IMR-90 (cell line): ENCODE measurements around the gene JPH3. TPM values are rescaled to one million over a fixed set of nuclear protein-coding genes. Genes with fewer than 3 reads are reported as not detected.
A peak's percentile ranks its signal among the peaks of the same experiment; 100 is the strongest.

Experiments
- ATAC-seq: fragments of 200-7000 bp; cut with Tn5 transposase; 2 replicates; pipeline ENCODE4 v1.9.1; 2020; ENCODE audit warnings: low read depth, mild to moderate bottlenecking, moderate library complexity
- BruUV-seq: library from RNA; stranded (reverse); fragments of 400-500 nt; replicated peaks from 2 replicates; lab custom pipeline; 2021; lab: Mats Ljungman, UMichigan
- CTCF ChIA-PET: fragments of 300-600 bp; formaldehyde crosslinking; extraction: SDS; loops from one replicate; lab custom pipeline; 2021; ENCODE audit warnings: antibody characterized with exemption; lab: Yijun Ruan, JAX
- POLR2A ChIA-PET: fragments of 300-600 bp; sonication (Branson Sonifier 250); formaldehyde crosslinking; loops from one replicate; lab custom pipeline; 2022; ENCODE audit warnings: antibody characterized with exemption; ENCODE audit not compliant: unreplicated experiment; lab: Charles Lee
- DNase-seq: peaks from one replicate; pipeline ENCODE4 v3.0.0; 2013
- H2AFZ ChIP-seq: replicated peaks from 2 replicates; pipeline ENCODE3; 2013; ENCODE audit warnings: low read length, mild to moderate bottlenecking; ENCODE audit not compliant: poor library complexity
- H2AK5ac ChIP-seq: 2 replicates; pipeline ENCODE4 v1.6.1; 2013; ENCODE audit warnings: low read depth, low read length, inconsistent platforms
- H2AK9ac ChIP-seq: replicated peaks from 2 replicates; pipeline ENCODE3; 2013; ENCODE audit warnings: mild to moderate bottlenecking, low read depth, low read length, moderate library complexity; ENCODE audit not compliant: poor library complexity
- H2BK120ac ChIP-seq: 2 replicates; pipeline ENCODE4 v1.6.1; 2013; ENCODE audit warnings: low read depth, low read length, inconsistent platforms
- H2BK15ac ChIP-seq: 3 replicates; pipeline ENCODE4 v1.6.1; 2013; ENCODE audit warnings: low read depth, low read length, inconsistent platforms
- H2BK20ac ChIP-seq: 2 replicates; pipeline ENCODE4 v1.6.1; 2013; ENCODE audit warnings: low read depth, mild to moderate bottlenecking, inconsistent platforms, low read length, moderate library complexity
- H2BK5ac ChIP-seq: 2 replicates; pipeline ENCODE4 v1.6.1; 2013; ENCODE audit warnings: mild to moderate bottlenecking, low read depth, low read length, inconsistent platforms; ENCODE audit not compliant: poor library complexity, severe bottlenecking
- H3K14ac ChIP-seq: replicated peaks from 2 replicates; pipeline ENCODE4 v1.6.1; 2013; ENCODE audit warnings: low read depth, low read length, inconsistent platforms
- H3K18ac ChIP-seq: 2 replicates; pipeline ENCODE4 v1.6.1; 2013; ENCODE audit warnings: low read depth, low read length, control low read depth
- H3K23ac ChIP-seq: 2 replicates; pipeline ENCODE4 v1.6.1; 2013; ENCODE audit warnings: low read depth, low read length, inconsistent platforms
- H3K27ac ChIP-seq: 2 replicates; pipeline ENCODE4 v1.5.1; 2013; ENCODE audit warnings: mild to moderate bottlenecking, control low read depth, low read length; ENCODE audit not compliant: insufficient read depth
- H3K27me3 ChIP-seq: 2 replicates; pipeline ENCODE4 v1.6.1; 2013; ENCODE audit warnings: low read length; ENCODE audit not compliant: control insufficient read depth, insufficient read depth
- H3K36me3 ChIP-seq: 2 replicates; pipeline ENCODE4 v1.6.1; 2013; ENCODE audit warnings: low read length, mixed read lengths; ENCODE audit not compliant: control insufficient read depth, insufficient read depth
- H3K4ac ChIP-seq: 2 replicates; pipeline ENCODE4 v1.6.1; 2013; ENCODE audit warnings: low read depth, low read length, inconsistent platforms
- H3K4me1 ChIP-seq: 2 replicates; pipeline ENCODE4 v1.6.1; 2013; ENCODE audit warnings: low read length, mixed read lengths; ENCODE audit not compliant: control insufficient read depth, insufficient read depth
- H3K4me2 ChIP-seq: 2 replicates; pipeline ENCODE4 v1.6.1; 2013; ENCODE audit warnings: low read depth, mild to moderate bottlenecking, control low read depth, low read length, moderate library complexity
- H3K4me3 ChIP-seq: 2 replicates; pipeline ENCODE4 v1.5.1; 2013; ENCODE audit warnings: low read depth, mild to moderate bottlenecking, control low read depth, low read length, moderate library complexity; ENCODE audit not compliant: insufficient read depth
- H3K56ac ChIP-seq: 2 replicates; pipeline ENCODE4 v1.6.1; 2013; ENCODE audit warnings: low read length, inconsistent platforms; ENCODE audit not compliant: insufficient read depth; ENCODE audit errors: extremely low read depth
- H3K79me1 ChIP-seq, 2 experiments: 2 replicates each; pipeline ENCODE4 v1.6.1; 2013; ENCODE audit warnings: low read length in 2 of 2, inconsistent platforms in 1 of 2, low read depth in 1 of 2
- H3K9ac ChIP-seq: 2 replicates; pipeline ENCODE4 v1.6.1; 2013; ENCODE audit warnings: low read depth, low read length, control low read depth
- H3K9me1 ChIP-seq: 2 replicates; pipeline ENCODE4 v1.6.1; 2013; ENCODE audit warnings: low read length, inconsistent platforms; ENCODE audit not compliant: insufficient read depth
- H3K9me3 ChIP-seq: 2 replicates; pipeline ENCODE4 v1.6.1; 2013; ENCODE audit warnings: low read length; ENCODE audit not compliant: control insufficient read depth, insufficient read depth
- H4K20me1 ChIP-seq: 2 replicates; pipeline ENCODE4 v1.6.1; 2013; ENCODE audit warnings: low read length, inconsistent platforms; ENCODE audit not compliant: insufficient read depth
- H4K5ac ChIP-seq: 2 replicates; pipeline ENCODE4 v1.6.1; 2013; ENCODE audit warnings: mild to moderate bottlenecking, low read depth, low read length, control low read depth
- H4K8ac ChIP-seq, 2 experiments: 2 replicates each; pipeline ENCODE4 v1.6.1; 2013; ENCODE audit warnings: low read depth in 2 of 2, low read length in 2 of 2, control low read depth in 1 of 2, inconsistent platforms in 1 of 2
- H4K91ac ChIP-seq: 2 replicates; pipeline ENCODE4 v1.6.1; 2013; ENCODE audit warnings: low read depth, low read length, inconsistent platforms; ENCODE audit not compliant: insufficient read depth
- CEBPB ChIP-seq: IDR thresholded peaks from 2 replicates; pipeline ENCODE4 v1.6.1; 2012; ENCODE audit warnings: low read depth, low read length, improper control_type of control experiment
- CHD1 ChIP-seq: IDR thresholded peaks from 2 replicates; pipeline ENCODE4 v1.6.1; 2012; ENCODE audit warnings: low read depth, low read length, improper control_type of control experiment
- FOS ChIP-seq: fragments of 150-350 bp; IDR thresholded peaks from 2 replicates; pipeline ENCODE4 v1.6.1; 2016; ENCODE audit warnings: low read depth, low read length
- MAFK ChIP-seq: IDR thresholded peaks from 2 replicates; pipeline ENCODE4 v1.6.1; 2012; ENCODE audit warnings: low read depth, low read length, improper control_type of control experiment
- MAZ ChIP-seq: IDR thresholded peaks from 2 replicates; pipeline ENCODE4 v1.6.1; 2012; ENCODE audit warnings: low read depth, mild to moderate bottlenecking, low read length, improper control_type of control experiment, moderate library complexity, borderline replicate concordance
- MXI1 ChIP-seq: IDR thresholded peaks from 2 replicates; pipeline ENCODE4 v1.6.1; 2012; ENCODE audit warnings: low read depth, mild to moderate bottlenecking, low read length, moderate library complexity, borderline replicate concordance
- NFE2L2 ChIP-seq: fragments of 150-350 bp; IDR thresholded peaks from 2 replicates; pipeline ENCODE4 v1.6.1; 2016; ENCODE audit warnings: low read depth, mild to moderate bottlenecking, low read length
- POLR2A ChIP-seq: IDR thresholded peaks from 2 replicates; pipeline ENCODE4 v1.6.1; 2012; ENCODE audit warnings: mild to moderate bottlenecking, low read depth, low read length
- RCOR1 ChIP-seq: IDR thresholded peaks from 2 replicates; pipeline ENCODE4 v1.6.1; 2012; ENCODE audit warnings: mild to moderate bottlenecking, low read length, improper control_type of control experiment; ENCODE audit not compliant: insufficient replicate concordance
- RFX5 ChIP-seq: IDR thresholded peaks from 2 replicates; pipeline ENCODE4 v1.8.0; 2012; ENCODE audit warnings: low read depth, mild to moderate bottlenecking, low read length, moderate library complexity
- SMC3 ChIP-seq: fragments of 150-350 bp; IDR thresholded peaks from 2 replicates; pipeline ENCODE4 v1.6.1; 2016; ENCODE audit warnings: low read depth, mild to moderate bottlenecking, antibody characterized with exemption, low read length, moderate library complexity
- WGBS, 2 experiments: methylation state at CpG; one replicate each; pipeline versions ENCODE4 v1.1.5 to v1.1.7; 2013; ENCODE audit warnings: missing lambda C conversion rate in 2 of 2; ENCODE audit not compliant: insufficient read length in 1 of 2; ENCODE audit errors: extremely low coverage in 2 of 2; 5-methylcytosine and 5-hydroxymethylcytosine counted together
- dilution Hi-C: fragments of 300-500 bp; cut with HindIII; formaldehyde crosslinking; loops from one replicate; pipeline ENCODE4 v1.14.3; 2018; ENCODE audit warnings: low sequenced_read_pairs; ENCODE audit not compliant: unreplicated experiment
- in situ Hi-C: fragments of 300-500 bp; cut with MboI; formaldehyde crosslinking; loops from 3 replicates; pipeline ENCODE4 v1.14.3; 2019; ENCODE audit warnings: low sequenced_read_pairs, inconsistent platforms, mixed read lengths
- intact Hi-C: fragments of 100-400 bp; cut with micrococcal nuclease; formaldehyde crosslinking; loops from 2 replicates; pipeline ENCODE4 v1.10.0; 2022
- polyA plus RNA-seq, 3 experiments: library from polyadenylated mRNA; depleted of rRNA; stranded (reverse); fragments of >200 nt; gene quantifications; 2 replicates each; pipeline ENCODE4 v1.2.3, GENCODE V29; 2012; ENCODE audit warnings: low replicate concordance in 1 of 3
- total RNA-seq: library from RNA; depleted of rRNA; stranded (reverse); fragments of >200 nt; gene quantifications from 2 replicates; pipeline ENCODE4 v1.2.3, GENCODE V29; 2012
- TF ChIP-seq, protein P1 (sequence below): conservative IDR thresholded peaks from 2 replicates; pipeline ENCODE4 v1.5.1; 2012; ENCODE audit warnings: mild to moderate bottlenecking, low read depth, low read length, improper control_type of control experiment
- TF ChIP-seq, protein P2 (sequence below): fragments of 150-350 bp; IDR thresholded peaks from 2 replicates; pipeline ENCODE4 v1.6.1; 2016; ENCODE audit warnings: low read depth, mild to moderate bottlenecking, low read length, moderate library complexity, borderline replicate concordance

JPH3 gene
- total and polyA plus RNA-seq, 2 of the 4 experiments (the other 2 are of a cell fraction), result 0.03 TPM; not detected in 1

DNA sequence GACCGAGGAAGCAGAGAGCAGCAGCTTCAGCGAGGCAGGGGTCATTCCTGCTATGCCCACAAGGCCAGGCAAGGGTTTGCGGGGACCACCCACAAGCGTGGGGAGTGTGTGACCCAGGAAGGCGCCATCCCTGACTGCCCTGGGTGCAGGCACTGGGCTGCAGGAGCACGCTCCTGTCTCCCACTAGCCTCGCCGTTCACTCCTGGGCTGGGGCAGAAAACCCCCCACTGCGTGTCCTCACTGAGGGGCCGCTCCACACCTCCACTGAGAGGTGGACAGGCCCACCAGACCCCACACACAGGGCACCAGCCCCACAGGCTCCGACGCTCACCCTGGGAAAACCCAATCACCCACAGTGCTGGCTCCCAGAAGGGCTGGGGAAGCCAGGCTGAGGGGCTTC lies 107.4 kb downstream of the JPH3 start (continued):
- TF ChIP-seq, protein P1, sequence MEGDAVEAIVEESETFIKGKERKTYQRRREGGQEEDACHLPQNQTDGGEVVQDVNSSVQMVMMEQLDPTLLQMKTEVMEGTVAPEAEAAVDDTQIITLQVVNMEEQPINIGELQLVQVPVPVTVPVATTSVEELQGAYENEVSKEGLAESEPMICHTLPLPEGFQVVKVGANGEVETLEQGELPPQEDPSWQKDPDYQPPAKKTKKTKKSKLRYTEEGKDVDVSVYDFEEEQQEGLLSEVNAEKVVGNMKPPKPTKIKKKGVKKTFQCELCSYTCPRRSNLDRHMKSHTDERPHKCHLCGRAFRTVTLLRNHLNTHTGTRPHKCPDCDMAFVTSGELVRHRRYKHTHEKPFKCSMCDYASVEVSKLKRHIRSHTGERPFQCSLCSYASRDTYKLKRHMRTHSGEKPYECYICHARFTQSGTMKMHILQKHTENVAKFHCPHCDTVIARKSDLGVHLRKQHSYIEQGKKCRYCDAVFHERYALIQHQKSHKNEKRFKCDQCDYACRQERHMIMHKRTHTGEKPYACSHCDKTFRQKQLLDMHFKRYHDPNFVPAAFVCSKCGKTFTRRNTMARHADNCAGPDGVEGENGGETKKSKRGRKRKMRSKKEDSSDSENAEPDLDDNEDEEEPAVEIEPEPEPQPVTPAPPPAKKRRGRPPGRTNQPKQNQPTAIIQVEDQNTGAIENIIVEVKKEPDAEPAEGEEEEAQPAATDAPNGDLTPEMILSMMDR, result no peak
- TF ChIP-seq MAFK, result no peak

DNA sequence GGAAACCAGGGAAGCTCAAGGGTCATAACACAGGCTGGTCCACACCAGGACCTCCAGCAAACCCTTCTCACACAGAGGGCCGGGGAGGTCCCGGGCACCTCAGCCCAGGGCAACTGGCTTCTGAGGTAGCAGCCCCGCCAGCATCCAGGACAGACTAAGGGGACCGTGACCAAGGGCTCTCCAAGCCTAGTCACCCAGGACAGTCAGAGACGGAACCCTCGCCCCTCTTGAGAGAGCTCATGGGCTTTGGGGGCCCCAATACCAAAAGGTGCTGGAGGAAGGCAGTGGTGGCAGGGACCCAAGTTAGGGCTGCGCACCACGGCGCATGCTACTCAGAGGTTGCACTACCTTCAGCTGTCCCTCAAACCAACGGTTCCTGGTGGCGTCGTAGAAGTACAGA lies 108.6 kb downstream of the JPH3 start:
- no peaks in the 10 kb centered on the region for H3K4me1 ChIP-seq
- H4K91ac ChIP-seq, result no peak overlapping the region
- H3K79me1 ChIP-seq, result no peaks in the 10 kb centered on the region
- no TSS peak for BruUV-seq
- 97% methylated on average over 6 of the region's 12 CpGs; no CpG with 5 or more reads in 1 of the 2 experiments for WGBS, 2 experiments
- peak overlapping the region; percentile 65 for H2AK9ac ChIP-seq
- H4K5ac ChIP-seq, result no peak overlapping the region
- H3K4me3 ChIP-seq, result no peak overlapping the region
- in situ Hi-C loops (no loop called here), intact Hi-C loops (no loop called here), dilution Hi-C loops (no loop called here)
- H2BK15ac ChIP-seq, result no peak overlapping the region
- H4K20me1 ChIP-seq, result no peaks in the 10 kb centered on the region
- ATAC-seq (no peak), DNase-seq (no peak)
- H3K4ac ChIP-seq, result no peak overlapping the region
- no peak overlapping the region for H4K8ac ChIP-seq
- no peaks in the 10 kb centered on the region for H3K27me3 ChIP-seq
- no peak overlapping the region for H3K14ac ChIP-seq
- H2AFZ ChIP-seq, result no peak overlapping the region
- H2BK120ac ChIP-seq, result no peak overlapping the region
- no peak overlapping the region for H3K27ac ChIP-seq
- no peak overlapping the region for H2BK5ac ChIP-seq
- no peak overlapping the region for H3K23ac ChIP-seq
- no peaks in the 10 kb centered on the region for H3K9me3 ChIP-seq
- H3K56ac ChIP-seq, result no peak overlapping the region
- CTCF ChIA-PET, result no interaction called here
- no peak overlapping the region for H2AK5ac ChIP-seq
- peaks cover 33% of the 10 kb centered on the region for H3K36me3 ChIP-seq
- POLR2A ChIA-PET, result no interaction called here
- H3K4me2 ChIP-seq, result no peak overlapping the region
- H3K18ac ChIP-seq, result no peak overlapping the region
- H3K9me1 ChIP-seq, result peaks cover 2% of the 10 kb centered on the region
- no peak overlapping the region for H3K9ac ChIP-seq
- H2BK20ac ChIP-seq, result no peak overlapping the region
- TF ChIP-seq MAFK (no peak), RFX5 (no peak), RCOR1 (no peak), NFE2L2 (no peak), MXI1 (no peak), FOS (no peak), CEBPB (no peak), CHD1 (no peak), MAZ (no peak), SMC3 (no peak), POLR2A (no peak)
- TF ChIP-seq, protein P1, result no peak
- TF ChIP-seq, protein P2, sequence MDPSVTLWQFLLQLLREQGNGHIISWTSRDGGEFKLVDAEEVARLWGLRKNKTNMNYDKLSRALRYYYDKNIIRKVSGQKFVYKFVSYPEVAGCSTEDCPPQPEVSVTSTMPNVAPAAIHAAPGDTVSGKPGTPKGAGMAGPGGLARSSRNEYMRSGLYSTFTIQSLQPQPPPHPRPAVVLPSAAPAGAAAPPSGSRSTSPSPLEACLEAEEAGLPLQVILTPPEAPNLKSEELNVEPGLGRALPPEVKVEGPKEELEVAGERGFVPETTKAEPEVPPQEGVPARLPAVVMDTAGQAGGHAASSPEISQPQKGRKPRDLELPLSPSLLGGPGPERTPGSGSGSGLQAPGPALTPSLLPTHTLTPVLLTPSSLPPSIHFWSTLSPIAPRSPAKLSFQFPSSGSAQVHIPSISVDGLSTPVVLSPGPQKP, result no peak
